ENCODE results near the gene SHROOM4. TPM values are rescaled to one million over a fixed set of nuclear protein-coding genes. Genes with fewer than 3 reads are reported as not detected.

Gene SHROOM4
- total RNA-seq, 4 donors from 2014 or later: 3.3 to 10.0 (median 8.9) TPM

- H3K36me3 ChIP-seq: no peaks in the 10 kb centered on the region
- no peak overlapping the region for H3K27ac ChIP-seq
- H3K27me3 ChIP-seq: no peaks in the 10 kb centered on the region
- H3K4me1 ChIP-seq: no peaks in the 10 kb centered on the region
- H3K9me3 ChIP-seq: no peaks in the 10 kb centered on the region
- no peak for DNase-seq
- H3K4me3 ChIP-seq: no peak overlapping the region
- no peak for TF ChIP-seq POLR2A (IDR thresholded peaks at IDR 0.05)
- TF ChIP-seq CTCF (IDR thresholded peaks at IDR 0.05): no peak
Measured at GRCh38 chrX:50622751-50623150, 191.2 kb downstream of the SHROOM4 start.

GRCh38 chrX:50618788-50619558 is 195.0 kb downstream of the SHROOM4 start:
- no peaks in the 10 kb centered on the region for H3K27me3 ChIP-seq
- no peaks in the 10 kb centered on the region for H3K36me3 ChIP-seq
- no peaks in the 10 kb centered on the region for H3K4me1 ChIP-seq
- H3K9me3 ChIP-seq: no peaks in the 10 kb centered on the region
- DNase-seq: no peak
- no peak overlapping the region for H3K27ac ChIP-seq
- H3K4me3 ChIP-seq: no peak overlapping the region
- TF ChIP-seq CTCF (IDR thresholded peaks at IDR 0.05) (no peak), POLR2A (IDR thresholded peaks at IDR 0.05) (no peak)

GRCh38 chrX:50617183-50617582 is 196.8 kb downstream of the SHROOM4 start:
- TF ChIP-seq POLR2A (IDR thresholded peaks at IDR 0.05) (no peak), CTCF (IDR thresholded peaks at IDR 0.05) (no peak)
- H3K27ac ChIP-seq: no peak overlapping the region

GRCh38 chrX:50615570-50616158 is 198.3 kb downstream of the SHROOM4 start:
- Histone ChIP-seq H3K9me3 (no peaks in the 10 kb centered on the region), H3K36me3 (no peaks in the 10 kb centered on the region), H3K4me3 (no peak overlapping the region), H3K4me1 (no peaks in the 10 kb centered on the region), H3K27me3 (no peaks in the 10 kb centered on the region), H3K27ac (no peak overlapping the region)
- TF ChIP-seq CTCF (IDR thresholded peaks at IDR 0.05): no peak
- TF ChIP-seq POLR2A (IDR thresholded peaks at IDR 0.05): no peak
- DNase-seq: no peak

More at GRCh38 chrX:50617183-50617582, 196.8 kb downstream of the SHROOM4 start:
- H3K27me3 ChIP-seq: no peaks in the 10 kb centered on the region
- H3K9me3 ChIP-seq: no peaks in the 10 kb centered on the region
- H3K4me3 ChIP-seq: no peak overlapping the region
- no peaks in the 10 kb centered on the region for H3K4me1 ChIP-seq
- H3K36me3 ChIP-seq: no peaks in the 10 kb centered on the region
- no peak for DNase-seq

GRCh38 chrX:50614460-50614859 is 199.5 kb downstream of the SHROOM4 start:
- no peaks in the 10 kb centered on the region for H3K9me3 ChIP-seq
- H3K36me3 ChIP-seq: no peaks in the 10 kb centered on the region
- no peak overlapping the region for H3K4me3 ChIP-seq
- no peaks in the 10 kb centered on the region for H3K27me3 ChIP-seq
- TF ChIP-seq POLR2A (IDR thresholded peaks at IDR 0.05) (no peak), CTCF (IDR thresholded peaks at IDR 0.05) (no peak)
- H3K4me1 ChIP-seq: no peaks in the 10 kb centered on the region
- H3K27ac ChIP-seq: no peak overlapping the region
- DNase-seq: no peak

Measured in Peyer's patch (tissue), 4 donors.